Panc1 (cell line): ENCODE data around the gene NPY4R2.
"Not testable (repeated sequence)": the region's sequence is repeated elsewhere in the genome, so short reads cannot be mapped to it uniquely, and the experiment has no call there.

Source experiments
- POLR2AphosphoS5 ChIP-seq: IDR thresholded peaks from 2 replicates; pipeline ENCODE4 v1.6.1; 2012; ENCODE audit warnings: mild to moderate bottlenecking, low read depth, low read length, moderate library complexity
- TCF7L2 ChIP-seq: IDR thresholded peaks from 2 replicates; pipeline ENCODE4 v1.6.1; 2011; ENCODE audit warnings: mild to moderate bottlenecking, low read depth, low read length, inconsistent platforms
- TF ChIP-seq, protein P1 (sequence below): fragments of 450-650 bp; IDR thresholded peaks from 2 replicates; pipeline ENCODE4 v1.5.1; 2017; ENCODE audit warnings: mild to moderate bottlenecking
- TF ChIP-seq, protein P2 (sequence below), 2 experiments: IDR thresholded peaks; 2 replicates each; pipeline ENCODE4 v1.6.1; 2011 to 2012; ENCODE audit warnings: low read depth in 2 of 2, control low read depth in 1 of 2, low read length in 1 of 2, mild to moderate bottlenecking in 1 of 2, moderate library complexity in 1 of 2; ENCODE audit not compliant: insufficient read depth in 1 of 2

DNA sequence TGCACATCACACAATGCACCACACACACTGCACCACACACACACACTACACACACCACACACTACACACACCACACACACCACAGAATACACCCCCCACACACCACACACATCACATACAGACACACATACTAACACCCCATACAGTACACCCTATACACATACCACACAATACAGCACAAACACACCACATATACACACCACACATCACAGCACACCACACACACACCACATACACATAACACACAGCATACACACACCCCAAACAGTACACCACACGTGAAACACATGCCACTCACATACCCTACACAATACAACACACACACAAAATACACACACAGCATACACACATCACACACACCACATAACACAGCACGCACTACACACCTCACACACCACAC, 23.9 kb upstream of the NPY4R2 start:
- TF ChIP-seq, protein P1, sequence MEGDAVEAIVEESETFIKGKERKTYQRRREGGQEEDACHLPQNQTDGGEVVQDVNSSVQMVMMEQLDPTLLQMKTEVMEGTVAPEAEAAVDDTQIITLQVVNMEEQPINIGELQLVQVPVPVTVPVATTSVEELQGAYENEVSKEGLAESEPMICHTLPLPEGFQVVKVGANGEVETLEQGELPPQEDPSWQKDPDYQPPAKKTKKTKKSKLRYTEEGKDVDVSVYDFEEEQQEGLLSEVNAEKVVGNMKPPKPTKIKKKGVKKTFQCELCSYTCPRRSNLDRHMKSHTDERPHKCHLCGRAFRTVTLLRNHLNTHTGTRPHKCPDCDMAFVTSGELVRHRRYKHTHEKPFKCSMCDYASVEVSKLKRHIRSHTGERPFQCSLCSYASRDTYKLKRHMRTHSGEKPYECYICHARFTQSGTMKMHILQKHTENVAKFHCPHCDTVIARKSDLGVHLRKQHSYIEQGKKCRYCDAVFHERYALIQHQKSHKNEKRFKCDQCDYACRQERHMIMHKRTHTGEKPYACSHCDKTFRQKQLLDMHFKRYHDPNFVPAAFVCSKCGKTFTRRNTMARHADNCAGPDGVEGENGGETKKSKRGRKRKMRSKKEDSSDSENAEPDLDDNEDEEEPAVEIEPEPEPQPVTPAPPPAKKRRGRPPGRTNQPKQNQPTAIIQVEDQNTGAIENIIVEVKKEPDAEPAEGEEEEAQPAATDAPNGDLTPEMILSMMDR, result not testable (repeated sequence)
- not testable (repeated sequence) for TF ChIP-seq POLR2AphosphoS5, TCF7L2
- TF ChIP-seq, protein P2, sequence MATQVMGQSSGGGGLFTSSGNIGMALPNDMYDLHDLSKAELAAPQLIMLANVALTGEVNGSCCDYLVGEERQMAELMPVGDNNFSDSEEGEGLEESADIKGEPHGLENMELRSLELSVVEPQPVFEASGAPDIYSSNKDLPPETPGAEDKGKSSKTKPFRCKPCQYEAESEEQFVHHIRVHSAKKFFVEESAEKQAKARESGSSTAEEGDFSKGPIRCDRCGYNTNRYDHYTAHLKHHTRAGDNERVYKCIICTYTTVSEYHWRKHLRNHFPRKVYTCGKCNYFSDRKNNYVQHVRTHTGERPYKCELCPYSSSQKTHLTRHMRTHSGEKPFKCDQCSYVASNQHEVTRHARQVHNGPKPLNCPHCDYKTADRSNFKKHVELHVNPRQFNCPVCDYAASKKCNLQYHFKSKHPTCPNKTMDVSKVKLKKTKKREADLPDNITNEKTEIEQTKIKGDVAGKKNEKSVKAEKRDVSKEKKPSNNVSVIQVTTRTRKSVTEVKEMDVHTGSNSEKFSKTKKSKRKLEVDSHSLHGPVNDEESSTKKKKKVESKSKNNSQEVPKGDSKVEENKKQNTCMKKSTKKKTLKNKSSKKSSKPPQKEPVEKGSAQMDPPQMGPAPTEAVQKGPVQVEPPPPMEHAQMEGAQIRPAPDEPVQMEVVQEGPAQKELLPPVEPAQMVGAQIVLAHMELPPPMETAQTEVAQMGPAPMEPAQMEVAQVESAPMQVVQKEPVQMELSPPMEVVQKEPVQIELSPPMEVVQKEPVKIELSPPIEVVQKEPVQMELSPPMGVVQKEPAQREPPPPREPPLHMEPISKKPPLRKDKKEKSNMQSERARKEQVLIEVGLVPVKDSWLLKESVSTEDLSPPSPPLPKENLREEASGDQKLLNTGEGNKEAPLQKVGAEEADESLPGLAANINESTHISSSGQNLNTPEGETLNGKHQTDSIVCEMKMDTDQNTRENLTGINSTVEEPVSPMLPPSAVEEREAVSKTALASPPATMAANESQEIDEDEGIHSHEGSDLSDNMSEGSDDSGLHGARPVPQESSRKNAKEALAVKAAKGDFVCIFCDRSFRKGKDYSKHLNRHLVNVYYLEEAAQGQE (IDR thresholded peaks at IDR 0.05; ENCODE audit: insufficient read depth in 1 of 2, low read depth in 2 of 2, low read length in 1 of 2), result not testable (repeated sequence)
